ENCODE data around the gene FXYD2. TPM values are rescaled to one million over a fixed set of nuclear protein-coding genes. Genes with fewer than 3 reads are reported as not detected.

The FXYD2 gene
- total and polyA plus RNA-seq, 2 of the 8 experiments (the other 6 are each of a cell fraction or from before 2014, with no cell fraction given), result 0.89 to 1.1 TPM

GRCh38 chr11:117873828-117874125 is 49.2 kb upstream of the FXYD2 start:
- Histone ChIP-seq H3K4me2 (ENCODE audit: insufficient read depth in 1 of 2, low read depth in 2 of 2, low read length in 2 of 2) (peak overlapping the region in 1 of 2 experiments; percentile 99; a peak in 3 of 4 replicates), H2BK15ac (ENCODE audit: low read length) (0 out of 2 replicates have a peak overlapping the region, but pooled peaks have one; percentile 72), H2BK120ac (replicated peaks; ENCODE audit: low read depth, low read length) (no peak overlapping the region), H3K14ac (ENCODE audit: insufficient read length) (no peak overlapping the region), H2AK5ac (ENCODE audit: low read depth, low read length) (peak overlapping the region; percentile 45; the same call in 1 of the 2 replicates), H3K4me1 (replicated peaks in 1 of 4; ENCODE audit: control insufficient read depth in 3 of 4, insufficient read depth in 4 of 4, low read length in 3 of 4) (peaks cover 12 to 45% (median 35%) of the 10 kb centered on the region in 4 experiments), H3K9ac (replicated peaks in 1 of 4; ENCODE audit: extremely low read depth in 1 of 4, low read depth in 3 of 4, low read length in 3 of 4) (no peak overlapping the region; a peak in 2 of 7 replicates), H3K4ac (replicated peaks; ENCODE audit: insufficient read length, low read depth, low read length) (no peak overlapping the region), H4K8ac (ENCODE audit: extremely low read depth, insufficient read depth, low read length) (no peak overlapping the region), H3K79me1 (ENCODE audit: low read depth, low read length) (peaks cover 9% of the 10 kb centered on the region), H3K18ac (ENCODE audit: extremely low read depth, low read length) (no peak overlapping the region), H3K23ac (ENCODE audit: insufficient read length) (no peak overlapping the region), H3K56ac (replicated peaks; ENCODE audit: insufficient read length, low read depth, low read length) (no peak overlapping the region), H2BK20ac (ENCODE audit: low read length) (no peak overlapping the region), H3K36me3 (ENCODE audit: control insufficient read depth in 2 of 4, insufficient read depth in 4 of 4, low read length in 3 of 4) (no peaks in the 10 kb centered on the region), H3K23me2 (ENCODE audit: low read depth, low read length) (peaks cover 25% of the 10 kb centered on the region), H2BK12ac (ENCODE audit: low read depth, low read length) (no peak overlapping the region), H4K5ac (ENCODE audit: insufficient read length, low read depth, low read length) (no peak overlapping the region), H3K79me2 (ENCODE audit: control insufficient read depth in 1 of 2, insufficient read depth in 2 of 2, low read length in 2 of 2) (peaks cover 0 to 39% of the 10 kb centered on the region in 2 experiments; a peak in 1 of 4 replicates), H4K20me1 (replicated peaks in 1 of 2; ENCODE audit: control insufficient read depth in 1 of 2, insufficient read depth in 2 of 2, low read length in 2 of 2) (peaks cover 8 to 12% of the 10 kb centered on the region in 2 experiments), H3K27me3 (replicated peaks in 1 of 4; ENCODE audit: control insufficient read depth in 3 of 4, extremely low read depth in 1 of 4, insufficient read depth in 3 of 4, low read length in 3 of 4) (peaks cover 0 to 14% (median 13%) of the 10 kb centered on the region in 4 experiments; a peak in 4 of 7 replicates), H2AFZ (ENCODE audit: low read length) (no peak overlapping the region), H3K4me3 (ENCODE audit: extremely low read depth in 1 of 4, insufficient read depth in 2 of 4, low read depth in 3 of 4, low read length in 4 of 4) (peak overlapping the region in 2 of 4 experiments; percentile 40 to 86; a peak in 1 of 8 replicates), H4K91ac (replicated peaks; ENCODE audit: insufficient read length, low read length) (no peak overlapping the region), H3K27ac (ENCODE audit: low read depth, low read length) (no peak overlapping the region), H3K9me3 (ENCODE audit: insufficient read depth in 2 of 2, low read depth in 1 of 2, low read length in 1 of 2) (no peaks in the 10 kb centered on the region), H2BK5ac (ENCODE audit: low read depth, low read length) (no peak overlapping the region)
- WGBS, 2 experiments (ENCODE audit: extremely low coverage in 1 of 2, insufficient coverage in 1 of 2, insufficient read length in 1 of 2, insufficient replicate concordance in 2 of 2, low coverage in 1 of 2, low lambda C conversion rate in 2 of 2, missing lambda C conversion rate in 1 of 2), result 97% methylated on average over 8 of the region's 8 CpGs; no CpG with 5 or more reads in 1 of the 2 experiments
- TF ChIP-seq TAF1 (IDR thresholded peaks at IDR 0.05; ENCODE audit: low read depth, low read length) (0 out of 2 replicates have a peak, but pooled peaks have one; percentile 0), BACH1 (IDR thresholded peaks at IDR 0.05; ENCODE audit: low read length) (no peak)
- FAIRE-seq (no peak), DNase-seq (ENCODE audit: low read depth in 1 of 2, low spot score in 2 of 2) (peak in 1 of 2 experiments; percentile 6)
- ChIA-PET POLR2A (ENCODE audit: partially characterized antibody) (no interaction called here), CTCF (ENCODE audit: partially characterized antibody) (interaction anchor here (1.1 to 1.5 kb wide), 2 partner anchors 12 to 73 kb away, joined by 4 to 6 read pairs; no protein-coding TSS in a partner anchor)
